NCI-H146 treated with DMSO at 0.1 percent for 48 hours (cell line): ENCODE results near the gene SPON1.
"Not testable (repeated sequence)": the region's sequence is repeated elsewhere in the genome, so short reads cannot be mapped to it uniquely, and the experiment has no call there.

Experiments
- DNase-seq: peaks from one replicate; lab custom pipeline; 2025; ENCODE audit not compliant: unreplicated experiment; lab: John Stamatoyannopoulos, UW

The SPON1 gene

DNA sequence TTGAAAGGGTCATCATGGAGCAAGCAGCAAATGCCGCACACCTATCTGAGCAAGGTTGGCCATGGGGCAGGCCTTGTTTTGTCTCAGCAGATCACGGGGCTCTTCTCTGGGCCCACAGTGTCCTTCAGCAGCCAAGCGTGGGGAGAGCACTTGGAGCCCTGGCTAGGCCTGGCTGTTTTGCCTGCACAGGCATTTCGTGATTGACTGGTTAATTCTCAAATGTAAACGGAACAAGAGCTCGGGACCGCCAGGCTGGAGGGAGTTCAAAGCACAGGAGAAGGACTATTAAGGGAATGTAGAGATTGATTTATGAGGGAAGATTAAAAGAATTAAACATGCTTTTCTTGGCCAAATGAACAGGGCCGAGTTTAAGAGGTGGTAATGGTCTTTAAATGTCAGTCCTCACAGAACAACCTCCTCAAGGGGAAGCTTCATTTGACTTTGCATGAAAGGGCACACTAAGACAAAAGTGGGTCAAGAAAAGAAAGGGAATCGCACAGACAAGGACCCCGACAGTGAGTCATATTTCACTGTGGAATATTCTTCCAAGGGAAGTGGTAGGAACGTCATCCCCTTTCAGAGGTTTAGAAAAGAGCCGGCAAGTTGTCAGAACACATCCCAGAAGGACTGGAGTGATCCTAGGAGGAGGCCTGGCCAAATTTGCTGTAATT lies 20.7 kb downstream of the SPON1 start:
- no peak for DNase-seq

DNA sequence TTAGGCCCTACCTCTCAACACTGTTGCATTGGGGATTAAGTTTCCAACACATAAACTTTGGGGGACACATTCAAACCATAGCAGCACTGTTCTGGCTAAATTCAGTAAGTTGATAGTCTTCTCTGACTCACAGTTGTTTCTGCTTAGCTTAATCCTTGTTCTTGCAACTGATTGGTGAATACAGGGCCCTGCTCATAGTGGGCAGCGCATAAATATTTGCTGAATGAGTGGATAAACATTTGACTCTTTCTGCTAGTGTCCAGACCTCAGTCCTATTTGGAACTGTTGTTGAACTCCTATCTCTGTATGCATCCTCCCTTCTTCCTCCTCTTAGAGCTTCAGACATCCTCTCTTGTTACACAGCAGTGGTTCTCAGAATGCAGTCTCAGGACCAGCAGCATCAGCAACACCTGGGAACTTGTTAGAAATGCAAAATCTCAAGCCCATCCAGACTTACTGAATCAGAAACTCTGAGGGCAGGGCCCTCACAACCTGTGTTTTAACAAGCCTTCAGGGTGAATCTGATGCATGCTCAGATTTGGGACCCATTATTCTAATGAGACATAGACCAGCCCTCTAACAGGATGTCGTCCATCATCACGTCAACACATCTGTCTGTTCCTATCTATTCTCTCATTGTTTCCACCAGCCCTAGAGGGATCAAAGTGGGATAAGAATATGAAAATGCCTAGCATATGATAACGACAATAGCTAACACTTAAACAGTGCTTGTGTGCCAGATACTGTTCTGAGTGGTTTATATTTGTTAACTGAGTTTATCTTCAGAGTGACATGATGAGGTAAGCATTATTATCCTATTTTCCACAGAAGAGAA lies 22.3 kb downstream of the SPON1 start:
- no peak for DNase-seq

DNA sequence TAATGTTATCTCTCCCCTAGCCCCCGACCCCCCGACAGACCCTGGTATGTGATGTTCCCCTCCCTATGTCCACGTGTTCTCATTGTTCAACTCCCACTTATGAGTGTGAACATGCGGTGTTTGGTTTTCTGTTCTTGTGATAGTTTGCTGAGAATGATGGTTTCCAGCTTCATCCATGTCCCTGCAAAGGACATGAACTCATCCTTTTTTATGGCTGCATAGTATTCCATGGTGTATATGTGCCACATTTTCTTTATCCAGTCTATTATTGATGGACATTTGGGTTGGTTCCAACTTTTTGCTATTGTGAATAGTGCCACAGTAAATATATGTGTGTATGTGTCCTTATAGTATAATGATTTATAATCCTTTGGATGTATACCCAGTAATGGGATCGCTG lies 24.2 kb downstream of the SPON1 start:
- not testable (repeated sequence) for DNase-seq

DNA sequence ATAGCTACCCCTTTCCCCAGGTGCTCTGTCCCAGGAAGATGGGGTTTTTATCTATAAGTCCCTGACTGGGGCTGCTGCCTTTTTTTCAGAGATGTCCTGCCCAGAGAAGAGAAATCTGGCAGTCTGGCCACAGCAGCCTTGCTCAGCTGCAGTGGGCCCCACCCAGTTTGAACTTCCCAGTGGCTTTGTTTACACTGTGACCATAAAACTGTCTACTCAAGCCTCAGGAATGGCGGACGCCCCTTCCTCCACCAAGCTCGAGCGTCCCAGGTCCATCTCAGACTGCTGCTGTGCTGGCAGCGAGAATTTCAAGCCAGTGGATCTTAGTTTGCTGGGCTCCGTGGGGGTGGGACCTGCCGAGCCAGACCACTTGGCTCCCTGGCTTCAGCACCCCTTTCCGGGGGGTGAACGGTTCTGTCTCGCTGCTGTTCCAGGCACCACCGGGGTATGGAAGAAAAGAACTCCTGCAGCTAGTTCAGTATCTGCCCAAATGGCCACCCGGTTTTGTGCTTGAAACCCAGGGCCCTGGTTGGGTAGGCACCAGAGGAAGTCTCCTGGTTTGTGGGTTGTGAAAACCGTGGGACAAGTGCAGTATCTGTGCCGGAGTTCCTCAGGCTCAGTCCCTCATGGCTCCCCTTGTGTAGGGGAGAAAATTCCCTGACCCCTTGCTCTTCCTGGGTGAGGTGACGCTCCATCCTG lies 29.8 kb downstream of the SPON1 start:
- DNase-seq = not testable (repeated sequence)

DNA sequence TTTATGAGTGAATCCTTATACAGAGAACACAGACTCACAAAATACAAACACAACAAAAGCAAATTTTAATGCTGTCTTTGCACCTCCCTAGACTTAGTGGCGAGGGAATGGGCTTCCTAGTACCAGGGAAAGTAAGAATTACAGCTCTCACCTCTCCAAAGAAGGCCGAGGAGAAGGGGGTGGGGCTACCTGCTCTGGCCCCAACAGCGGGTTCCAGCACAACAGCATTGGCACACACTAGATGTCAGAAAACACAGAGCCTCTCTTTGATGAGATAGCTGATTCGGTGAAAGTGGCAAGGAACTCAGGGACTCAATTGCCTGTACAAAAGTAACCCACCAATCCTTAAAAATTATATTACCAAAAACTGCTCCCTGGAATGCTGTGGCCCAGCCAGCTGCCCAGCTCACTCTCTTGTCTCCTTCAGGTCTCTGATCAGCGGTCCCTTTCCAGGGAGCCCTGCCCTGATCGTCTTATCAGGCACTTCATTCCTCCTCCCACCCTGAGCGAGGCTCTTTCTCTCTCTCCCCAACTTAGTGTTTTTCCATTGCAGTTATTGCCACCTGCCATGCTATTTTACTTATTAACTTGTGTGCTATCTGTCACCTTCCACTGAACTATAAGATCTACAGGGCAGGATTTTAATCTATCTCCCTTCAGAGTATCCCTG lies 30.7 kb downstream of the SPON1 start:
- no peak for DNase-seq

DNA sequence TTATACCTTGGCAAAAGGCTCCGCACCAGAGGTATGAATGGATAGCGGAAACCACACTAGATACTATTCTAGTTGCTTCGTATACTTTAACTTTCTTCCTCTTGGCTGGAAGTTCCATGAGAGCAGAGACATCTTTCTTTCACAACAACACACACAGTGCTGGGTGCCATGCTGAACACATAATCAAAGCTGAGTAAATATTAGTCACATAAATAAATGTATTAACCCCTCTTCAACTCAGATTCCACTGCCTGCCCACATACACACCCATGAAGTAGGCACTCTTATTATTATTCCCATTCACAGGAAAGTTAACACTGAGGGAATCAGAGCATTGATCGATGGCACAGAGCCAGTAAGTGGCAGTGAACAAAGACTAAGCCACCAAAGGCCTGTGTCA lies 35.4 kb downstream of the SPON1 start:
- no peak for DNase-seq

DNA sequence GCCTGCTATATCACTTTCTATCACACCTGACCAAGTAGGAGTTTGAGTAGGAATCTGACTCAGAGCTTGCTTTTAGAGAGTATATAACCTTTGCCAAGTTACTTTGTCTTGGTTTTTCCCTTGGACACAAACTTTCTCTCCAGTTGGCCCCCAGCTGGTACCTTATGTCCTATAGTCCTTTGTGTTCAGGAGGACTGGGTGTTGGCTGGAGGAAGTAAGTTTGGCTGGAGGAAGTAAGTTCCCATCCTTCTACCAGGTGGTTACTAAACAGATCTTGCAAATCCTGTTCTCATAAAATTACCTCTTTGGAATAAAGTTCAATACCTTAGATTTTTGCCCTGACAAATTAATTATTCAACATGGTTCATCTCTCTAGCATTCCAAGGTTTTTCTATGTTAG lies 37.2 kb downstream of the SPON1 start:
- DNase-seq = no peak

DNA sequence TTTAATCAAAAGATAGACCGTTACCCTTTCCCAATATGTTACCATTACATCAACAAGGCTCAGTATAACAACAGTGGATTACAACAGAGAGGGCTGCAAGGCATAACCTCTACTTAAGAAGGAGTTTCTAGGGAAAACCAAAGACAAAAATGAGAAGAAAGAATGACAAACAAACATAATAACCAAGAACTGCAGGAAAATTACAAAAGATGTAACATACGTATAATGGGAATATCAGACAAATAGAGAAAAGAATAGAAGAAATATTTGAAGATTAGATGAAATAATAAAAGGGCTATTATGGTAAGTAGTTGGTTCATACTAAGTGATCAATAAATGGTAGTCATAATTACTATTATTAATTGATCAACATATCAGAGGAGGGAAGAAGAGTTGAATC lies 39.1 kb downstream of the SPON1 start:
- DNase-seq = no peak

DNA sequence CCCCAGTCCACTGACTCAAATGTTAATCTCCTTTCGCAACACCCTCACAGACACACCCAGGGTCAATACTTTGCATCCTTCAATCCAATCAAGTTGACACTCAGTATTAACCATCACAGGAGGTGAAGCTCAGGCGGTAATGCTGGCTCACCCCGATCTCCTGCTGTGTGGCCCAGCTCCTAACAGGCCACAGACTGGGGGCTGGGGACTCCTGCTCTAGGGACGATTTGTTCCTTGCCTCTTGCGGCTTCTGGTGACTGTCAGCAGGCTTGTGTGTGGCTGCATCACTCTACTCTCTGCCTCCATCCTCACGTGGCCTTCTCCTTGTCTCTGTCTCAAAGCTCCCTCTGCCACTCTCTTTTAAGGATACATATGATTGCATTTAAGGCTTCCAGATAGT lies 45.0 kb downstream of the SPON1 start:
- DNase-seq = no peak

DNA sequence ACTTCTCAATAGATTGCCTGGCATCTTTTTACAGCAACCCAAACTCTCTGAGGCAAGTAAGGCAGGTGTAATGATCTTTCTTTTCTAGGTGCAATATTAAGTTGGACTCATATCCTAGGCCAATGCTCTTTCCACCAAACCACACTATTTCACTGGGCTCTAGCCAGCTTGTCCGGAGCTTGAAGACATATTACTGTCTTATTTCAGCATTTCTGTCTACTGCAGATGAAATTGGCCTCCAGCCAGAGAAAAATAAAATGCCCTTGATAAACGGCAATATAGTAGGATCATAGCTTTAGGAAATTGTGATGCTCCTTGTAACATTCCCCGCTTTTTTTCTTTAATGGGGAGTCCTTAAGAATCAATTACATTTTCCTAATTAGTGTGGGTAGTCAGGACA lies 48.1 kb downstream of the SPON1 start:
- DNase-seq = no peak

DNA sequence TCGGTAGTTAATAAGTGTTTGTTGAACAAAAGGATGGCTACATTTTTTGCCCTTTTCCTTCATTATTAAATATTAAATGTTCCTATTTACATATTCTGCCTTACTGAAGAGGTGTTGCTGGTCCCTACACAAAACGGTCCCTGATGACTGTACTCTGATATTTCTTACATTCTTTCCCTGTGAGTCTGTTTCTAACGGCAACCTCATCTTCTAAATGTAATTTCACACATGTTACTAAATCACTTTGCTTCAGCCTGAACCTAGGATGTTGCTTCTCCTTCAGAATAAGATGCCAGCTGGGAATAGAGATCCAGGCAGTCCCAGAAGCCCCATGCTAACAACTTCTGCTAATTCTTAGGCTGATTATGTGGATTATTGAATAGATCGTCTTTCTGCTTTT lies 50.3 kb downstream of the SPON1 start:
- DNase-seq = no peak

DNA sequence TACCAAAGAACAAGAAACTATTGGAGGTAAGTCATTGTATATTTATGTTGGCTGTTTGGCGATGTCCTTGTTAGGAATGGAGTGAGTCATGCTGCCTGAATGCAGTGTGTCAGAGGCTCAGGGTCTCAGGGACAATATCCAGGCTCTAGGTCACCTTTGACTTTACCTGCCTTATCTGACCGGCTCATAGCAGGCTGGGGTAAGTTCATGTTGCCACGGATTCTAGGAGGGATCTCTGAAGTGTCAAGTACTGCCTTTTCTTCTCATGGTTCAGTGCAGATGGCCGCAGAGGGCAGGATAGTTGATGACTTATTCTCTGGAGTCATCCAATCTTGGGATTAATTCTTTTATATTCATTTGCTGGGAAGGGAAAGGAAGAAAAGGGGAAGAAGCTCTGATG lies 53.2 kb downstream of the SPON1 start:
- no peak for DNase-seq

DNA sequence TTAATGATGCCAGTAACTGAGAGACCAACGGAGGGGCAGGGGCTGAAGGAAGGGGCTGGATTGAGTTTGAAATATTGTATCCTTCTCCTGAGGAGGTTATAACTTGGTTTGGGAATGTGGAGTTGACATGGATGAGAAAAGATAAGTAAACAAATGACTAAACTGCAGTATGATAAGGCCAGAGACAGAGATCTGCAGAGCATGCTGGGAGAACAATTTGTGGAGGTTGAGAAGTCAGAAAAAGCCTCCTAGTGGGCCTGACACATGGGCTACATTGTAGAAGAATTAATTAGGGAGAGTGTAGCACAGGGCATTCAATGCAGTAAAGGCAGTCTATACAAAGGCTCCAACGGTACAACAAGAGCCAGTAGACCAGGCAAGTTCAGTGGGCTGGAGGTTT lies 55.9 kb downstream of the SPON1 start:
- DNase-seq = no peak

DNA sequence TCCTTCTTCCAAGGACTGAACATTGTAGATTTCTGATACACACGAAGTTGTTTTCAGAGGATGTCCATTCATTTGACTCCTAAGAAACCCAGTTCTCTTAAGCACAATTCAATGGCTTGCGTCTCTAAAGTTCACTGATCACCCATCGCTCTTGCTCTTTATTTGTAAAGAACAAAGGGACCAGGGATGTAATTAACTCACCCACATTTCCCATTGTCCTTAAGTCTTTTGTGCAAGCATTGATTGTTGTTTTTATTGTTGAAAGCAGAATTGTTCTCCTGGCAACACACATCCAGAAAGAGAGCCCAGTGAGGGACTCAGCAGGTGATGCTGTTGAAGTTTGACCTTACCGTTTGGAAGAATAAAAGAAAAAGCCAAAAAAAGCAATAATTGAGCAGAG lies 59.2 kb downstream of the SPON1 start:
- DNase-seq = no peak

DNA sequence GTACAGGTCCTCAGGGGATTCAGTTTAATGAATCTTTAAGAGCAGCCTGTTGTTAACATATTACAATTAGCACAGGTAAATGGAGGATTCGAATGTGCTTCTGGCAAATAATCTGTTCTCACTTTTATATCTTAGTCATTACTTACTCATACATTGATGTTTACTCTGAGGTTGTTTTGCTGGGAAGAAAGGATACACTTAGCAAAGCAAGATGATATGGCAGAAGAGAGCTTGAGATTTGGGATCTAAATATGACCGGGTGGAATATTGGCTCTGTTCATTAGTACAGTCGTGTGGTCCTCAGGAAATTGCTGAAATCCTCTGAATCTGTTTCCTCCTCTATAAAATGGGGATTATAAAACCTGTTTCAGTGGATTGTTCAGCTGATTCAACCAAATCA lies 59.7 kb downstream of the SPON1 start:
- no peak for DNase-seq

DNA sequence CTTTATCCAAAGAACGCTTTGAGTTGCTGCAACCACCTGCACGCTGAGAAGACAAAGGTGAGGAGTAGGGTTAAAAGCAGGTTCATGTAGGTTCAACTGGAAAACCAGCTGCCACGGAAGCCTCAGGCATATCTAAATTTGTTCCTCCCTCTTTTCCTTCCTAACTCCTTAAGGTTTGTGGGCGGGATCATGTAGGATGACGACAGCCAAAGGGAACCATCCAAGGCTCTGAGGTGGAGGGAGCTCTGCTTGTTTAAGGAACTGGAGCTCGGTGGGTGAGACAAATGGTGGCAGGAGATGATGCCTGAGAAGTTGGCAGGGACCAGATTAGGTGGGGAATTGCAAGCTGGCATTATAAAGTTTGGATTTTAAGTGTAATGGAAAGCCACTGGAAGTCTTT lies 60.3 kb downstream of the SPON1 start:
- no peak for DNase-seq

DNA sequence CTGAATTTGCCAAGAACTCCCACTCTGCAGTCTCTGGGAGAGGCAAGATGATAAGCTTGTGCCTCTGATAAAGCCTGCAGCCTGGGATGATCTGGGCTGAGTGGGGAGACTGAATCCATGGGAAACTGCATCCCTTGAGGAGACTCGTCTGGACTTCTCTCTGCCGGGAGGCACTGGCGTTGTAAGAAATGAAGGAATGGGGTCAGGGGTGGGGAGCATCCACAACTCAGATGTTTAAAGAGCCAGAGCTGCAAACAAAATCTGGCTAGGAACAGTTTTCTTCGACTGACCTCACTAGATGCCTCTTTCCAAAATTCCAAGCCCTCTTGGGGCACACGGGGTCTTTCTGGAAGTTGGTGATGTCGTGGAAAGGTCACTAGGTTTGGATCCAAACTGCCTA lies 64.4 kb downstream of the SPON1 start:
- DNase-seq = no peak

DNA sequence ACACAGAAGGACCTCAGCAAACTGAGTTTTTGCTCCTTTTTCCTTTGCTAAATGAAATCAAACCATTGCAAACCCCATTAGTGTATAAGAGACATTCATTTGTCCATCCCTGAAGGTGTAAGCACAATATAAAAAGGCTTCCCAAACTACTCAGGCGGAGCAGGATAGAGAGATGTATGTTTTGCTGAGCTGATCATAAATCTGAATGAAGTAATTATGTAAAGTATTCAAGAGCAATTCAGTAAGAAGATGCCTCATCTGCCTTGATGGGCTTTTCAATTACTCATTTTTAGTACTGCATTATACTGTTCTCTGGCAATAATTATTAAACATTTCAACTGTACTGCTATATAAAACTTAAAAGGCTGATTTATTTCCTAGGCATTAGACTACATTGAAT lies 65.0 kb downstream of the SPON1 start:
- no peak for DNase-seq

DNA sequence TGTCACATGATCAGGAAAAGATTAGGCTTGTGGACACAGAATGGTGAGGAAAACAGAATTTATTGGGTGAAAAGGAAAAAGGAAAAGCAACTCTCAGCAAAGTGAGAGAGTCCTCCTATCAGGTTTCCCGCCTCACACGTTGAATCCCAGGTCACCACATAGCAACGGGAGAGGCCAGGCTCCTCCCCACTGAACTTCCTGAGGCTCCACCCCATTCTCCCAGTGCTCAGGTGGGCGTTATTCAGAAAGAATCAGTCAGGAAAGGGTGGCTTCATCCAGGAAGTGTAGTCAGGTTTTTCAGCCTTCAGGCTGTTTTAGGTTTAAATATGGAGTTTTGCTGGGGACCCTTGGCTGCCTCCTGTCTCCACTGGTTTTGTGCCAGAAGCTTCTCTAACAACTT lies 66.9 kb downstream of the SPON1 start:
- DNase-seq = no peak

DNA sequence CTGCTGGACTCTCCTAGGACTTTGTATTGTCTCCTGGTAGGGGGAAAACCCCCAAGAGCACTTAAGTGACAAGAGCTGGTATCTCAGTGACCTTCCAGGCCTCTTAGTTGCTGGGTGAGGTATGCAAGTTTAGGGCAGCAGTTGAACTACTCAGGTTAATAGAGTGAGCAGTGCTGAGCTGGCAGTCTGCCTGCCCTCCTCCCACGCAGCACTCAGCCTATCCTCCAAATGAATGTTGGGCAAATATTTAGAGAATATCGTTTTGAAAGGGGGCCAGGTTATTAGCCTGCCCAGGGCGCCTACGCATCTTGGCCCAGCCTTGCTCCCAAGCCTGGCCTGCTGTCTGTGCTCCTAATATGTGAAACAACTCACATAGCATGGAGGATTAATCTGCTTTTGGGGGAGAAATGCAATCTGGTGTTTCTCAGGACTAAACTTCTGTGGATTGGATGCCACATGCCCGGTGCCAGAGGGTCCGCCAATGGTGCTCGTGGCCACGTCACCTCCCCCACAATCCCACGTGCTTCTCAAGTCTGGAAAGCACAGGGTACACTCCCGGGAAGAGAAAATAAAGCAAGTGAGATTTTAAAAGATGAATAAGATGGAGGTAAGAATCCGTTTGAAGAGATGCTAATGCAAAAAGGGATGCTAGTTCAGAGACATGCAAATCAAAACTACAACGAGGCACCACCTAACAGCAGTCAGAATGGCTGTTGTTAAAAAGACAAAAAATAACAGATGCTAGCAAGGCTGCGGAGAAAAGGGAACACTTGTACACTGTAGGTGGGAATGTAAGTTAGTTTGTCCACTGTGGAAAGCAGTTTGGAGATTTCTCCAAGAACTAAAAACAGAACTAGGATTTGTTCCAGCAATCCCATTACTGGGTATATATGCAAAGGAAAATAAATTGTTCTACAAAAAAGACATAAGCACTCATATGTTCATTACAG lies 67.7 kb downstream of the SPON1 start:
- DNase-seq = no peak
